Measurements from ENCODE around the gene COA7. TPM values are rescaled to one million over a fixed set of nuclear protein-coding genes. Genes with fewer than 3 reads are reported as not detected.

The COA7 gene
- total and polyA plus RNA-seq, 2 experiments from 2014 or later, result 7.6 to 10.4 TPM

DNA sequence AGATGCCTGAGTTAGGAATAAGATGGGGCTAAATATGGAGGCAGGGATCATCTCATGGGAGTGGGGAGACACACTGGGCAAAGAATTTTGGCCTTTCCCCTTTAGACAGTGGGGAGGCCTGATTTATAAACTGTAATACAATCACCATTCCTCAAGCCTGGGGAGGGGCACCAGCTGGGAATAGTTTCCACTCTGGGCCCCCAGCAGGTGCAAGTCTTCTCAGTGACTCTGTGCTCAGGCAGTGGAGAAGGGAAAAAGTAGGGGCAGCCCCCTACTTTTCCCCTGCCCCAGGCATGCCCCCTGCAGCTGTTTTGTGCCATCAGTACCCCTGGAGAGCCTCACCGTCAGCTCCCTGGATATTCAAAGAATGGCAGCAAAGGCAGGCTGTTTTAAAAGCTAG, 19.1 kb downstream of the COA7 start:
- H3K36me3 ChIP-seq, result no peaks in the 10 kb centered on the region
- H3K4me3 ChIP-seq, result no peak overlapping the region
- H3K27me3 ChIP-seq, result no peaks in the 10 kb centered on the region
- H3K27ac ChIP-seq, result no peak overlapping the region
- H3K4me1 ChIP-seq (ENCODE audit: low read depth), result peaks cover 10% of the 10 kb centered on the region
- H3K9me3 ChIP-seq (ENCODE audit: low read depth), result no peaks in the 10 kb centered on the region
- DNase-seq (ENCODE audit: low read depth in 1 of 2, low spot score in 1 of 2), result no peak
- TF ChIP-seq CTCF (IDR thresholded peaks at IDR 0.05; ENCODE audit: low read depth, low read length), result no peak

GRCh38 chr1:52677076-52677806, 20.9 kb downstream of the COA7 start:
- no peaks in the 10 kb centered on the region for H3K27me3 ChIP-seq
- peak in 1 of 2 donors; percentile 69 for DNase-seq (ENCODE audit: low read depth in 1 of 2, low spot score in 1 of 2)
- no peaks in the 10 kb centered on the region for H3K36me3 ChIP-seq
- H3K9me3 ChIP-seq (ENCODE audit: low read depth), result no peaks in the 10 kb centered on the region
- H3K4me3 ChIP-seq, result no peak overlapping the region
- peaks cover 10% of the 10 kb centered on the region for H3K4me1 ChIP-seq (ENCODE audit: low read depth)
- no peak overlapping the region for H3K27ac ChIP-seq
- no peak for TF ChIP-seq CTCF (IDR thresholded peaks at IDR 0.05; ENCODE audit: low read depth, low read length)

GRCh38 chr1:52676249-52676903, 21.8 kb downstream of the COA7 start:
- Histone ChIP-seq H3K4me1 (ENCODE audit: low read depth) (peaks cover 10% of the 10 kb centered on the region), H3K9me3 (ENCODE audit: low read depth) (no peaks in the 10 kb centered on the region), H3K27me3 (no peaks in the 10 kb centered on the region), H3K27ac (no peak overlapping the region), H3K4me3 (no peak overlapping the region), H3K36me3 (no peaks in the 10 kb centered on the region)
- no peak for TF ChIP-seq CTCF (IDR thresholded peaks at IDR 0.05; ENCODE audit: low read depth, low read length)
- DNase-seq (ENCODE audit: low read depth in 1 of 2, low spot score in 1 of 2), result peak in 1 of 2 donors; percentile 24

- Histone ChIP-seq H3K36me3 (no peaks in the 10 kb centered on the region), H3K9me3 (ENCODE audit: low read depth) (no peaks in the 10 kb centered on the region), H3K27ac (peak overlapping the region; percentile 66), H3K4me3 (no peak overlapping the region), H3K4me1 (ENCODE audit: low read depth) (peaks cover 10% of the 10 kb centered on the region), H3K27me3 (no peaks in the 10 kb centered on the region)
- TF ChIP-seq CTCF (IDR thresholded peaks at IDR 0.05; ENCODE audit: low read depth, low read length), result no peak
- peak in 1 of 2 donors; percentile 23 for DNase-seq (ENCODE audit: low read depth in 1 of 2, low spot score in 1 of 2)
Observed at GRCh38 chr1:52674497-52675384, 23.4 kb downstream of the COA7 start.

GRCh38 chr1:52673513-52673912, 24.6 kb downstream of the COA7 start:
- Histone ChIP-seq H3K4me1 (ENCODE audit: low read depth) (peaks cover 10% of the 10 kb centered on the region), H3K27ac (no peak overlapping the region), H3K4me3 (no peak overlapping the region), H3K9me3 (ENCODE audit: low read depth) (no peaks in the 10 kb centered on the region), H3K36me3 (no peaks in the 10 kb centered on the region), H3K27me3 (no peaks in the 10 kb centered on the region)
- DNase-seq (ENCODE audit: low read depth in 1 of 2, low spot score in 1 of 2), result no peak
- no peak for TF ChIP-seq CTCF (IDR thresholded peaks at IDR 0.05; ENCODE audit: low read depth, low read length)
